Glomerular endothelial cell (primary cell): ENCODE data around the gene MAP3K20. TPM values are rescaled to one million over a fixed set of nuclear protein-coding genes. Genes with fewer than 3 reads are reported as not detected.
"Not testable (repeated sequence)": the region's sequence is repeated elsewhere in the genome, so short reads cannot be mapped to it uniquely, and the experiment has no call there.

Source experiments
- DNase-seq: peaks from one replicate; pipeline ENCODE4 v3.0.0-alpha.2; 2011; ENCODE audit warnings: low read depth, low spot score; ENCODE audit errors: extremely low read depth
- total RNA-seq: library from RNA; depleted of rRNA; stranded (reverse); fragments of >200 nt; gene quantifications from 2 replicates; pipeline ENCODE4 v1.2.3, GENCODE V29; 2015

MAP3K20 gene
- total RNA-seq, 1 donor from 2014 or later = 15.6 TPM

- no peak for DNase-seq
Observed at GRCh38 chr2:173086518-173087213, 11.0 kb downstream of the MAP3K20 start.

- no peak for DNase-seq
Observed at GRCh38 chr2:173087214-173087581, 11.6 kb downstream of the MAP3K20 start.

GRCh38 chr2:173087793-173088496 lies 12.3 kb downstream of the MAP3K20 start:
- no peak for DNase-seq

- no peak for DNase-seq
Observed at GRCh38 chr2:173090276-173090877, 14.7 kb downstream of the MAP3K20 start.

GRCh38 chr2:173090973-173091660 lies 15.5 kb downstream of the MAP3K20 start:
- no peak for DNase-seq

GRCh38 chr2:173091910-173092309 lies 16.3 kb downstream of the MAP3K20 start:
- DNase-seq = no peak

- no peak for DNase-seq
Observed at GRCh38 chr2:173092844-173093402, 17.3 kb downstream of the MAP3K20 start.

GRCh38 chr2:173093617-173094016 lies 18.0 kb downstream of the MAP3K20 start:
- not testable (repeated sequence) for DNase-seq

GRCh38 chr2:173094731-173095130 lies 19.1 kb downstream of the MAP3K20 start:
- DNase-seq = no peak

GRCh38 chr2:173095356-173095755 lies 19.7 kb downstream of the MAP3K20 start:
- no peak for DNase-seq

GRCh38 chr2:173099271-173099670 lies 23.6 kb downstream of the MAP3K20 start:
- no peak for DNase-seq

- no peak for DNase-seq
Observed at GRCh38 chr2:173099804-173100203, 24.2 kb downstream of the MAP3K20 start.

- no peak for DNase-seq
Observed at GRCh38 chr2:173101687-173102086, 26.0 kb downstream of the MAP3K20 start.

GRCh38 chr2:173104156-173104555 lies 28.5 kb downstream of the MAP3K20 start:
- no peak for DNase-seq

GRCh38 chr2:173106959-173107628 lies 31.4 kb downstream of the MAP3K20 start:
- DNase-seq = no peak

GRCh38 chr2:173107629-173108022 lies 32.0 kb downstream of the MAP3K20 start:
- no peak for DNase-seq

- no peak for DNase-seq
Observed at GRCh38 chr2:173109253-173110188, 33.9 kb downstream of the MAP3K20 start.

- DNase-seq = no peak
Observed at GRCh38 chr2:173117678-173118077, 42.0 kb downstream of the MAP3K20 start.

GRCh38 chr2:173118395-173118794 lies 42.7 kb downstream of the MAP3K20 start:
- DNase-seq = no peak
